Stimulated activated CD4-positive, alpha-beta T cell treated with anti-CD3 and anti-CD28 coated beads, TNF-alpha, amount 100 ng/mL, for 24 hours (primary cell): ENCODE results near the gene GNGT2.
A peak's percentile ranks its signal among the peaks of the same experiment; 100 is the strongest.

Experiments
- DNase-seq, 3 experiments: peaks; one replicate each; pipeline ENCODE4 v3.0.0-alpha.2; 2020; ENCODE audit warnings: low read depth in 3 of 3

The GNGT2 gene

DNA sequence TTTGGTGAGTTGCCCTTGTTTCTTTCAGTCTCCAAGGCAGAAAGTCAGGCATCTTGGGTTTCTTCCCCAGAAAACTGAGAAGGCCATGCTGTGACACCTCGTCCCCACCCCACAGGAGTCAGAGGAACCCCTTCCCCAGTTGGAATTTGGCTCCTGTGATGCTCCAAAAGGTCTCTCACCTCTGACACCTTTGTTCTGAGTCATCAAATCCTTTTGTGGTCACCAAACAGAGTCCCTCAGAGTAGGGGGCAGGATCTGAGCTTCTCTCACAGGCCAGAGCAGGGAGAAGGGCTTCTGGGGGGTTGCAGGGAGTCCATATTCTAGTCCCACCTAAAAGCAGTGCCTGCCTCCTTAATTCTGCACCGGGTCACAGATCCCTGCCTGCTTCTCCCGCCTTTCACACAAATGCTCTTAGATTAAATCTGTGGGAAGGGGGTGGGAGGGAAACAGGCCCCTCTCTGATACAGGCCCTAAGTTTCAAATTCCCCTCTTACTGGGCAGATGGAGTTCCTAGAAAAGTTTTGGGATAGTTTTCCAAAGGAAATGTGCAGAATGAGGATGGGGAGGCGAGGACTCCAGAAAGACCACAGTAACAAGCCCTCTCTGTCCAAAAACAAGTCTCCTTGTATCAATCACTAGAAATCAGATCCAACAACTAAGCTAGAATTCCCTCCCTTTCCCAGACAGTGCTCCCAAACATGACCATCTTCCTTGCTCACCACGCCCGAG is 18.9 kb upstream of the GNGT2 start:
- DNase-seq: no peak

GRCh38 chr17:49227436-49228261 is 17.3 kb upstream of the GNGT2 start:
- DNase-seq: peak; percentile 56 to 76 (median 63)

DNA sequence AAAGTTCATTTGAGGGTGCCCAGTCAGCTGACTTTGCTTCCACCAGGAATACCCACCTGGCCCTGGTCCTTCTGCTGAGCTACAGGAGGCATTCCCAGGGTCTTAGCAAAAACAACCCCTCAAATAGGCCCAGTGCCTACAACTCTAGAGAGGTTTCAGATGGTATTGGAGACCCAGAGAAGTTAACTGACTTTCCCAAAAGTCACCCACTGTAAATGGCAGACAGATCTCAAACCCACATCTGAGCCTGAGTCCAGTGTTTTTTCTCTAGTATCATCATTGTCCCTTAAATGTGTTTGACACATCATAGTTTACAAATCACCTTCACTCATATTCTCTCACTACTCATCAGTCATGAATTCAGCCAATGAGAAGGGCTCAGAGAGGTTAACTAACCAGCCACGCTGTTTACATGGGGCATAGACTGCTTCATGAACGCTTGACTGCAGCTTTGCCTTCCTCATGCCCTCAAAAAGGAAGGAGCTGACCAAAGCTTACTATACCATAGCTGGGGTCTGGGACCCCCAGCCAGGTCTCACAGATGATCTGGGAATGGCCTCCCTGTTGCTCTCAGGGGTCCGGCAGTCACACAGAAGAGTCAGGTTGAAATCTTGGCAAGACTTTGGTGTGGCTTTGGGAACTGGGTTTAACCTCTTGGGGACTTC is 16.5 kb upstream of the GNGT2 start:
- no peak for DNase-seq

DNA sequence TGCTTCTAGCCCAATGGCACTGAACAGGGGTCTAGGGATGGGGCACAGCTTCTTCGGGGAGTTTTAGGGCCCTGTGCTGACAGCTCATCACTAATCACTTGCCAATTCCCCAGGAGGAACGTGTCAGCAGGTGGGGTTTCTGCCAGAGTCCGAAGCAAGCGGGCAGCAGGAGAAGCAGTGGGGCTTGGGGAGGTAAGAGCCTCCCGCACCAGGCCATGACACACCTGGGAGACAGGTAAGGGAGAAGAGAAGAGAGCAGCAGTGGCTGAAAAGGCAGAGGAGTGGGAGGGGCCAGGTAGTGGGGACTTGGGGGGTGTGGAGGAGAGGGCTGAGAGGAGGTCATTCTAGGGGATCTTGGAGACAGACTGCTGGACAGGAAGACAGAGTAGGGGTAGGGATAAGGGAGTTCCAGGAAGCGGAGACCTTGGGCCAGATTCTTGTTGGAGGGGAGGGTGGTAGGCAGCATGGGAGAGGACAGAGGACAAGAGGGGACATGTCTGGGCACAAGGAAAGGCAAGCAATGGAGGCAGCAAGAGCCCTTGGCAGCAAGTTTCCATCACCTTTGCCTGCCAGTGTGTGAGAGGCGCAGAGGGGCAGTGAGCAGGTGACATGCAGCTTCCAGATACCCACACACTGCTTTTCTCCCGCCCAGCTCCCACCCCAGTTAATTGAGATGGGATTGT is 15.3 kb upstream of the GNGT2 start:
- no peak for DNase-seq

GRCh38 chr17:49224997-49225337 is 14.6 kb upstream of the GNGT2 start:
- no peak for DNase-seq

- peak in 1 of 3 experiments; percentile 48 for DNase-seq
Observed at GRCh38 chr17:49224198-49224996, 14.0 kb upstream of the GNGT2 start.

GRCh38 chr17:49223517-49224197 is 13.3 kb upstream of the GNGT2 start:
- peak in 2 of 3 experiments; percentile 55 to 70 for DNase-seq

DNA sequence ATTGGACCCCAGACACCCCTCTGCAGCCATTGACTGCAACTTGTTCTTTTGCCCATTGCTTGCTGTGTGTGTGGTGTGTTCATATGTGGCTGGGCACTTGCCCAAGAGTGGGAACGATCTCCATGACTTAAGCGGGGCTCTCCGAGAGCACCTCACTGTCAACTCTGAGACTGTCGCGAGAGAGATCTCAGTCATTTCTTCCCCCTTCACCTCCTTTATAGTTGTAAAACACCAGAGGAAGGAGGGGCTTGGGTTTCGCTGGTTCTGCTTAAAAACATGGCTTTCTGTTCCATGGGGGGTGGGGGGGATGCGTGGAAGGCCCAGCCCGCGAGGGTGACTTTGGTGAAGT is 12.8 kb upstream of the GNGT2 start:
- DNase-seq: no peak

GRCh38 chr17:49219987-49220386 is 9.6 kb upstream of the GNGT2 start:
- no peak for DNase-seq

GRCh38 chr17:49218941-49219913 is 8.9 kb upstream of the GNGT2 start:
- no peak for DNase-seq

DNA sequence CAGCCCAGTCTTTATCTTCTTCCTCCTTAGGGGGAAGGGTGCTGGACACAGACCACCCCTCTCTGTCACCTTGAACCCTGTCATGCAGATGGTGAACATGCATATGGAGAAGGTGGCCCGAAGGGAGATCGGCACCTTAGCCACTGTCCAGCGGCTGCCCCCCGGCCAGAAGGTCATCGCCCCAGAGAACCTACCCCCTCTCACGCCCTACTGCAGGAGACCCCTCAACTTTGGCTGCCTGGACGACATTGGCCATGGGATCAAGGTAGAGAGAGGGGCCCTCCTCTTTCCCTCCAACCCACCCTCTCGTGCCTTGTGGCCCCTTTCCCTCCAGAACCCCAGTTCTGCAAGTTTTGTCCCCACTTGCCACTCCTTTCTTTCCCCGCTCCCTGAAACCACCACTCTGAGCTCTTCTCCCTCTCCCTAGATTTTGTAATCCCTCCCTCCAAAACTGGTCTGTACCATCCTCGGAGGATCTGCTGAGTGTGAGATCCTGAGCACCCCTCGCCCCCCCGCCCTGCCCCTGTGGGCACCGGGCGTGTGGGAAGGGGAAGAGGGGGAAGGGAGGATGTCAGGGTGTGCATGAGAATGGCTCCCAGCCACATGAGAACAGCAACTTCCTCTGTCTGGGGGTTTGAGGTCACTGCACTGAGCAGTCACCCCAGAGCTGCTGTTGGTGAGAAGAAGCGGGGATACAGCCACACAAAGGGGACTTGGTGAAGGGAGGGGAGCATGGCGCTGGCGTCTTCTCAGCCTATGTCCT is 7.5 kb upstream of the GNGT2 start:
- no peak for DNase-seq

- DNase-seq: no peak
Observed at GRCh38 chr17:49216953-49217650, 6.7 kb upstream of the GNGT2 start.

DNA sequence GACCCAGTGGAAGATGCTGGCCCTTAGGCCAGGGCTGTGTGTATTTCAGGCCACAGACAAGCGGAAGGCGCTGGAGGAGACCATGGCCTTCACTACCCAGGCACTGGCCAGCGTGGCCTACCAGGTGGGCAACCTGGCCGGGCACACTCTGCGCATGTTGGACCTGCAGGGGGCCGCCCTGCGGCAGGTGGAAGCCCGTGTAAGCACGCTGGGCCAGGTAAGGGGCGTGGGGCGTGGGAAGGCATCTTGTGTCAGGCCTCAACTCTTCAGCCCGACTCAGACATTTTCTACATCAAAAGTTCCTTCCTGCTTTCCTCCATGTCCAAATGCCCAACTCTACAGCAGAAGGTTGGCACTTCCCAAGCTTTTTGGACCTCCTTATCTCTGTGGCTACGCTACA is 6.1 kb upstream of the GNGT2 start:
- no peak for DNase-seq

DNA sequence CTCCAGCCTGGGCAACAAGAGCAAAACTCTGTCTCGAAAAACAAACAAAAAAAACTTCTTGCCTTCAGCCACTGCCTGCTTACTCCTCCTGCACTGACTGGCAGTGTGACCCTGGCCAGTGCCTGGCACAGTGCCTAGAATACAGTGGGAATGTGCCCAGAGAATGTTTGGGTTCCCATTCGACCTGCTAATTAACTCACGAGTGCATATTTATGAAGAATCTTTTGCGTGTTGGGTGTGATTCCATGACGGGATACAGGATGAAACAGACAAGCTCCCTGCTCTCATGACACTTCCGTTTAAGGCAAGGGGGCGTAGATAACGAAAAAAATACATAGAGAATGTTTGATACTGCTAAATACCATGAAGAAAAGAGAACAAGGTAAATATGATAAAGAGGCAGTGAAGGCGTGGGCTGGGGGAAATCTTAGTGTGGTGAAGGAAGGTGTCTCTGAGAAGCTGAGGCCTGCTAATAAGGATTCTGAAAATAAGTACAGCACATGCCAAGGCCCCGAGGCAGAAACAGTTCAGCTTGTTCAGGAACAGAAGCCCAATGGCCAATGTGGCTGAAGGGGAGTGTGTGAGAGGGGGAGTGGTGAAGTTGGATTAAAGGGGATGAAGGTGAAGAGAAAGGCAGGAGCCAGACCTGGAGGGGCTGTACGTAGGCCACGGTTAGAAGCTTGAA is 4.4 kb upstream of the GNGT2 start:
- no peak for DNase-seq

- DNase-seq: no peak
Observed at GRCh38 chr17:49213847-49214246, 3.5 kb upstream of the GNGT2 start.

DNA sequence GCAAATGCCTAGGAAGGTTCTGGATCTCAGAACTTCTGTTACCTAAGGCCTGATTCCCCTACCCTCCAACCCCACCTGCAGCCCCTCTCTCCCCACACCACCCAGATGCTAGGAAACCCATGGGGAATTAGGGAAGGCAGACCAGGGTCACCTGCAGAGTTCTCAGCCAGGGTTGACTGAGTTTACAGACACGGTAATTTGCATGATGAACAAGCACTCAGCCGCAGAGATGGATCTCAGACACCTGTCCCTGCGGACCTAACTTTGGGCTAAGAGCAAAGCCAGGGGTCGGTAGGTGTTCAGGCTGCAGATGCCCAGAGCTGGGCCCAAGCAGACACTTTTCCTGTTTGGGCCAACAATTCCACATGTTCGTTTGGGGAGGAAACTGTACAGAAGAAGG is 3.0 kb upstream of the GNGT2 start:
- DNase-seq: no peak

- DNase-seq: no peak
Observed at GRCh38 chr17:49209061-49209571, 1.3 kb downstream of the GNGT2 start.
